Esophagus muscularis mucosa (tissue), 4 donors: Measurements from ENCODE around the gene ABHD16B. TPM values are rescaled to one million over a fixed set of nuclear protein-coding genes. Genes with fewer than 3 reads are reported as not detected.

Experiments
- DNase-seq: peaks from one replicate; pipeline ENCODE4 v3.0.0-alpha.2; 2017; ENCODE audit errors: extremely low spot score
- H3K27ac ChIP-seq, 4 donors: fragments of 200-600 bp; sonication (generic); replicated peaks in 1 of 4; 1 replicate in 3 of 4; 2 replicates in 1 of 4; pipeline ENCODE4 v1.5.1; 2016 to 2019; ENCODE audit warnings: mild to moderate bottlenecking in 1 of 4
- H3K27me3 ChIP-seq, 4 donors: fragments of 200-600 bp; sonication (generic); one replicate each; pipeline versions ENCODE4 v1.5.1 to v1.6.0; 2016 to 2019
- H3K36me3 ChIP-seq, 4 donors: fragments of 200-600 bp; sonication (generic); one replicate each; pipeline ENCODE4 v1.5.1; 2016 to 2019
- H3K4me1 ChIP-seq, 4 donors: fragments of 200-600 bp; sonication (generic); one replicate each; pipeline ENCODE4 v1.5.1; 2016 to 2019
- H3K4me3 ChIP-seq, 4 donors: fragments of 200-600 bp; sonication (generic); 1 replicate in 2 of 4; 2 replicates in 2 of 4; pipeline ENCODE4 v1.5.1; 2016 to 2019; ENCODE audit warnings: mild to moderate bottlenecking in 4 of 4, moderate library complexity in 1 of 4
- H3K9me3 ChIP-seq, 4 donors: fragments of 200-600 bp; sonication (generic); 1 replicate in 3 of 4; 2 replicates in 1 of 4; pipeline ENCODE4 v1.5.1; 2016 to 2019
- EP300 ChIP-seq: sonication (generic); formaldehyde crosslinking; IDR thresholded peaks from one replicate; pipeline ENCODE4 v1.6.1; 2017; ENCODE audit warnings: antibody characterized with exemption
- POLR2A ChIP-seq: fragments of 450-650 bp; IDR thresholded peaks from one replicate; pipeline ENCODE4 v1.6.1; 2017; ENCODE audit warnings: antibody characterized with exemption, moderate library complexity, mild to moderate bottlenecking, low read depth
- POLR2AphosphoS5 ChIP-seq, 2 donors: sonication (generic); formaldehyde crosslinking; IDR thresholded peaks; one replicate each; pipeline ENCODE4 v1.6.1; 2017; ENCODE audit warnings: antibody characterized with exemption in 2 of 2
- WGBS: methylation state at CpG from one replicate; pipeline ENCODE4 v1.1.5; 2018; 5-methylcytosine and 5-hydroxymethylcytosine counted together
- intact Hi-C: fragments of 100-400 bp; cut with DNase I; formaldehyde crosslinking; loops from one replicate; pipeline ENCODE4 v1.15.1; 2023
- total RNA-seq, 4 donors: library from RNA; depleted of rRNA; stranded (reverse); fragments of >200 nt; gene quantifications; one replicate each; pipeline versions ENCODE4 v1.1.0 to v1.2.1, GENCODE V29; 2016
- TF ChIP-seq, protein P1 (sequence below), 3 experiments: fragments of 200-600 bp in 2 of 3; fragments of 450-650 bp in 1 of 3; sonication (generic) in 2 of 3; IDR thresholded peaks; one replicate each; pipeline ENCODE4 v1.5.1; 2017 to 2019; ENCODE audit warnings: antibody characterized with exemption in 3 of 3, mild to moderate bottlenecking in 2 of 3, moderate library complexity in 1 of 3

ABHD16B gene
- total RNA-seq, 4 donors from 2014 or later, result not detected

DNA sequence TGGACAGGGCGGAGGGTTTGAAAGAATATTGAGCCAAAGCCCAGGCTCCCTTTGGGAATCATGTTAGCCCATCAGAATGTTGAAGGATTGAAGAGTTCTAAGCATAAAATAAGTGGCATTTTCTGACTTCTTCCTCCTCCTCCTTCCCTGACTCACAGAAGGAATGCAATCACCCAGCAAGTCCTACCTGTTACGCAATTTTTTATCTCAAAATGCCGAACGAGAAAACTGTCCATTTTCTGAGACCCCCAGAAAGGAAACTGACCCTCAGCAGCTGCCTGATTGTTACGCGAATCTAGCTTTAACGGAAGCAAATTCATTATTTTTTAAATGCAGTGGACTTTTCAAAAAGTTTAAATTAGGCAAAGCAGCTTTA is 28.9 kb downstream of the ABHD16B start:
- Histone ChIP-seq H3K4me1 (peaks cover 5 to 13% (median 11%) of the 10 kb centered on the region in 4 donors), H3K36me3 (peaks cover 28 to 68% (median 65%) of the 10 kb centered on the region in 4 donors), H3K9me3 (no peaks in the 10 kb centered on the region), H3K27ac (no peak overlapping the region), H3K4me3 (no peak overlapping the region), H3K27me3 (no peaks in the 10 kb centered on the region)
- no peak for DNase-seq
- TF ChIP-seq POLR2AphosphoS5 (IDR thresholded peaks at IDR 0.05) (no peak), POLR2A (no peak), EP300 (no peak)
- TF ChIP-seq, protein P1, sequence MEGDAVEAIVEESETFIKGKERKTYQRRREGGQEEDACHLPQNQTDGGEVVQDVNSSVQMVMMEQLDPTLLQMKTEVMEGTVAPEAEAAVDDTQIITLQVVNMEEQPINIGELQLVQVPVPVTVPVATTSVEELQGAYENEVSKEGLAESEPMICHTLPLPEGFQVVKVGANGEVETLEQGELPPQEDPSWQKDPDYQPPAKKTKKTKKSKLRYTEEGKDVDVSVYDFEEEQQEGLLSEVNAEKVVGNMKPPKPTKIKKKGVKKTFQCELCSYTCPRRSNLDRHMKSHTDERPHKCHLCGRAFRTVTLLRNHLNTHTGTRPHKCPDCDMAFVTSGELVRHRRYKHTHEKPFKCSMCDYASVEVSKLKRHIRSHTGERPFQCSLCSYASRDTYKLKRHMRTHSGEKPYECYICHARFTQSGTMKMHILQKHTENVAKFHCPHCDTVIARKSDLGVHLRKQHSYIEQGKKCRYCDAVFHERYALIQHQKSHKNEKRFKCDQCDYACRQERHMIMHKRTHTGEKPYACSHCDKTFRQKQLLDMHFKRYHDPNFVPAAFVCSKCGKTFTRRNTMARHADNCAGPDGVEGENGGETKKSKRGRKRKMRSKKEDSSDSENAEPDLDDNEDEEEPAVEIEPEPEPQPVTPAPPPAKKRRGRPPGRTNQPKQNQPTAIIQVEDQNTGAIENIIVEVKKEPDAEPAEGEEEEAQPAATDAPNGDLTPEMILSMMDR (IDR thresholded peaks at IDR 0.05), result no peak
- WGBS, result 89% methylated on average over 7 of the region's 7 CpGs
- intact Hi-C loops, result no loop called here

DNA sequence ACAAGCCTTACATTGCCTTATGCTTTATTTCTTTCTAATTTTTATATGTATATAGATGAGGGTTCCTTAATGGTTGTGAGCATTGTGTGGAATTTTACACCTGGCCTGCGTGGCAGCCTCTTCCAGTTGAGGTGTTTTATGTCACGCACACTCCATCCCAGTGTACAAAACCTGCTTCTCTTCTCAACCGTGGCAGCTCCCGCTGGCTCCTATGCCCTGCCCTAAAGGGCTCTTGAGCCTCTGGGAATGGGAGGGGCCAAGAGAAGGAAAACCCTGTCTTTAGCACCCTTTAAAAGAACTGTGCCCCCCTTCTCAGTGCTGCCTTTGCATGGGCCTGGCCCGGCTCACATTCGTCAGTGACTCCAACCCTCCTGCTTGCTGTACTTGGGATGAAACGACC is 29.3 kb downstream of the ABHD16B start:
- peaks cover 5 to 13% (median 12%) of the 10 kb centered on the region in 4 donors for H3K4me1 ChIP-seq
- H3K27ac ChIP-seq, result no peak overlapping the region
- TF ChIP-seq POLR2A, result no peak
- TF ChIP-seq, protein P1 (IDR thresholded peaks at IDR 0.05), result no peak
- no peak for TF ChIP-seq POLR2AphosphoS5 (IDR thresholded peaks at IDR 0.05)
- TF ChIP-seq EP300, result no peak
- no peak for DNase-seq
- intact Hi-C loops, result no loop called here
- no peaks in the 10 kb centered on the region for H3K9me3 ChIP-seq
- H3K4me3 ChIP-seq, result no peak overlapping the region
- 92% methylated on average over 7 of the region's 7 CpGs for WGBS
- H3K27me3 ChIP-seq, result no peaks in the 10 kb centered on the region
- peaks cover 24 to 64% (median 60%) of the 10 kb centered on the region in 4 donors for H3K36me3 ChIP-seq

DNA sequence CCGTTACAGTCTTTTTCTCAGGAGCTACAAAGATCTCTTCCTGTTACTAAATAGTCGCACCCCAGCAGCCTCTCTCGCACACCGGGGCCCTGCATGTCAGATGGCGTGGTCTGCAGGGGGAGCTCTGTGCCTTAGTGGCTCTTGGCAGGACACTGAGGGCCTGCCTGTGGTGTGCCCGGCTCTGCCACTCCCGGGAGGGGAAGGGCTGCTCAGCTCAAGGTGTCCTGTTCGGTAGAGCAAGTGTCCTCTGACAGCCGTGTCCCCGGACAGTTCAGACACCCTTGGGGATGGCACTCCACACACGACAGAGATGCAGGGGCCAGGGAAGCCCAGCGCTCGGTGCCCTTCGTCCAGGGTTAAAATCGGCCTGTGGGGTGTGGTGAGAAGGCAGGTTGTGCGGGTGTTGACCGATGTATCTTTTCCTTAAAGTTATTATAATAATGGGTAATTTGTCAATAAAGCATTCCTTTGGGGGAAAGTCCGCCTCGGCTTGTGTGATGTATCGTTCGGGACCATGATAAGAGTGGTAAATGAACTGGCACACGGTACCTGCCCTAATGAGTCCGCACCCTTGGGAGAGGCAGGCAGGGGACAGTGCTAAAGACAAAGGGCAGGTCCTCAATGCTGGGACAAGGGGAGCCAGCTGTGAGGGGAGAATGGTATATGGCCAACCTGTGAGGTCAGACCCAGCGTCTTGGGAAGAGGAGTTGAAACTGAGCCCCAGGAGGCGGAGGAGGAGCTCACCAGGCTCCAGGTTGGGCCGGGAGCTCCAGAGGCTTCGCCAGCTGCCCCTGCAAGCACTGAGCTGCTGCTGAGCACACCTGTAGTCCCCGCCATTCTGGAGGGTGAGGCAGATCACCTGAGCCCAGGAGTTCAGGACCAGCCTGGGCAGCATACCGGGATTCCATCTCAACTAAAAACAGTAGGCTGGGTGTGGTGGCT is 30.0 kb downstream of the ABHD16B start:
- H3K27ac ChIP-seq, result no peak overlapping the region
- DNase-seq, result no peak
- H3K36me3 ChIP-seq, result peaks cover 19 to 56% (median 54%) of the 10 kb centered on the region in 4 donors
- no peak overlapping the region for H3K4me3 ChIP-seq
- TF ChIP-seq POLR2AphosphoS5 (IDR thresholded peaks at IDR 0.05), result no peak
- TF ChIP-seq POLR2A, result no peak
- TF ChIP-seq EP300, result no peak
- TF ChIP-seq, protein P1 (IDR thresholded peaks at IDR 0.05), result no peak
- intact Hi-C loops, result no loop called here
- no peaks in the 10 kb centered on the region for H3K27me3 ChIP-seq
- H3K9me3 ChIP-seq, result no peaks in the 10 kb centered on the region
- WGBS, result 89% methylated on average over 23 of the region's 29 CpGs
- H3K4me1 ChIP-seq, result peaks cover 8 to 19% (median 19%) of the 10 kb centered on the region in 4 donors

- Histone ChIP-seq H3K36me3 (peaks cover 19 to 46% (median 45%) of the 10 kb centered on the region in 4 donors), H3K27me3 (no peaks in the 10 kb centered on the region), H3K4me3 (no peak overlapping the region), H3K4me1 (peaks cover 19 to 30% (median 30%) of the 10 kb centered on the region in 4 donors), H3K27ac (no peak overlapping the region), H3K9me3 (no peaks in the 10 kb centered on the region)
- intact Hi-C loops, result no loop called here
- WGBS, result 83% methylated on average over 7 of the region's 7 CpGs
- TF ChIP-seq POLR2A (no peak), EP300 (no peak), POLR2AphosphoS5 (IDR thresholded peaks at IDR 0.05) (no peak)
- TF ChIP-seq, protein P1 (IDR thresholded peaks at IDR 0.05), result no peak
- no peak for DNase-seq
Observed at GRCh38 chr20:63892402-63892801, 31.1 kb downstream of the ABHD16B start.
